Pulmonary artery endothelial cell (primary cell): ENCODE measurements around the gene ZNF398. TPM values are rescaled to one million over a fixed set of nuclear protein-coding genes. Genes with fewer than 3 reads are reported as not detected.
"Not testable (repeated sequence)": the region's sequence is repeated elsewhere in the genome, so short reads cannot be mapped to it uniquely, and the experiment has no call there.

ENCODE experiments used
- DNase-seq: peaks from one replicate; pipeline ENCODE4 v3.0.0-alpha.2; 2011; ENCODE audit warnings: low read depth, low spot score
- total RNA-seq: library from RNA; depleted of rRNA; stranded (reverse); fragments of >200 nt; gene quantifications from 2 replicates; pipeline ENCODE4 v1.2.3, GENCODE V29; 2014

Gene ZNF398
- total RNA-seq, result 4.9 and 5.9 TPM in 2 replicates

- DNase-seq, result peak; percentile 35
Observed at GRCh38 chr7:149147072-149147751, at the start of gene ZNF398. Gene ZNF398, plus strand, starts transcription at chr7:149147453. Its CDS starts 290 bp downstream, at chr7:149147743.

GRCh38 chr7:149099058-149099457, 48.2 kb upstream of the ZNF398 start:
- no peak for DNase-seq

GRCh38 chr7:149100821-149101220, 46.4 kb upstream of the ZNF398 start:
- DNase-seq, result no peak

GRCh38 chr7:149102666-149103065, 44.6 kb upstream of the ZNF398 start:
- DNase-seq, result no peak

GRCh38 chr7:149103424-149103823, 43.8 kb upstream of the ZNF398 start:
- no peak for DNase-seq

GRCh38 chr7:149104214-149104613, 43.0 kb upstream of the ZNF398 start:
- DNase-seq, result no peak

GRCh38 chr7:149104749-149105148, 42.5 kb upstream of the ZNF398 start:
- no peak for DNase-seq

- no peak for DNase-seq
Observed at GRCh38 chr7:149109969-149110368, 37.3 kb upstream of the ZNF398 start.

GRCh38 chr7:149125189-149125862, 21.9 kb upstream of the ZNF398 start:
- DNase-seq, result no peak

- DNase-seq, result peak; percentile 54
Observed at GRCh38 chr7:149125863-149126661, 21.2 kb upstream of the ZNF398 start, which contains the start of gene ZNF425. Gene ZNF425, minus strand, starts transcription at chr7:149126324. Its CDS starts 111 bp downstream, at chr7:149126213.

GRCh38 chr7:149126662-149127266, 20.5 kb upstream of the ZNF398 start:
- DNase-seq, result no peak

GRCh38 chr7:149130572-149131198, 16.6 kb upstream of the ZNF398 start:
- no peak for DNase-seq

GRCh38 chr7:149133028-149133710, 14.1 kb upstream of the ZNF398 start:
- no peak for DNase-seq

GRCh38 chr7:149136118-149136517, 11.1 kb upstream of the ZNF398 start:
- no peak for DNase-seq

- no peak for DNase-seq
Observed at GRCh38 chr7:149140831-149141230, 6.4 kb upstream of the ZNF398 start.

- DNase-seq, result no peak
Observed at GRCh38 chr7:149141893-149142292, 5.4 kb upstream of the ZNF398 start.

GRCh38 chr7:149144436-149144922, 2.8 kb upstream of the ZNF398 start:
- not testable (repeated sequence) for DNase-seq

GRCh38 chr7:149145031-149145845, 2.0 kb upstream of the ZNF398 start:
- no peak for DNase-seq
